Occipital lobe (tissue), 2 donors: Measurements from ENCODE around the gene HLA-DOA. TPM values are rescaled to one million over a fixed set of nuclear protein-coding genes. Genes with fewer than 3 reads are reported as not detected.
A peak's percentile ranks its signal among the peaks of the same experiment; 100 is the strongest.

Experiments
- DNase-seq: peaks from one replicate; lab custom pipeline; 2025; lab: John Stamatoyannopoulos, UW
- total RNA-seq: library from RNA; depleted of rRNA; stranded (reverse); fragments of >200 nt; gene quantifications from one replicate; pipeline ENCODE4 v1.2.3, GENCODE V29; 2014

HLA-DOA gene
- total RNA-seq, 1 donor from 2014 or later, result 0.16 TPM

DNA sequence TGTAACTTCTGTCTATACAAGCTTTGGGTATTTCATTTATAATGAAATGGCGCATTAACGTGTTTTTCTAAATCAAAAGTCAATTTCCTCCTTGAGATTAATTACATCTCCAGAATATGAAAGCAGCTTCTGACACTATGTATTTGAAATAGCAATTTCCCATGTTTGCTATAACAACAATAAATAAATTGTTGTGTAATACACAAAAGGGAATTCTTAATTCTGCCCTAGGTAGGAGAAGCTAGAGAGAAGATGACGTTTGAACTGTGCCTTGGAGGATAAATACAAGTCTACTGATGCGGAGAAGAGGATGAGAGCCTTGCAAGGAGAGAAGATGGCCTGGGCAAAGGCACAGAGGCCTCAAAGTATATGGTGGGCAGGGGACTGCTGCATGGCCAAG, 7.6 kb upstream of the HLA-DOA start:
- no peak for DNase-seq

DNA sequence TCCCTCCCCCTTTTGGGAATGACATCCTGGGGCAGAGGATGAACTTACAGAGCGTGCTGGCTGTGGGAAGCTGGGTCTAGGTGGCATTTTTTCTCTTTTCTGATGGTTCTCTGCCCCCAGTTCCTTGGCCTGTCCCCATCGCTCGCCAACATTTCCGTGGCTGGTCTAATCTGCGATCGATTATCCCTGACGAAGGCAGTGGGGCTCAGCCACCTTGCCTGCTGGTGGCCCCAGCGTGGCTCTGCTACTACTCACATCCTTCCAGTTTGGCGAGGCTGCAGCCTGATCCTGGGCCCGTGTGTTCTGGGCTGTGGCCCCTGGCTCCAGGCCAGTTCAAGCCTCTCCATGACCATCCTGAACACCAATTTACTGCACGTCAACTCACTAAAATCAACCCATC, 6.4 kb upstream of the HLA-DOA start:
- no peak for DNase-seq

DNA sequence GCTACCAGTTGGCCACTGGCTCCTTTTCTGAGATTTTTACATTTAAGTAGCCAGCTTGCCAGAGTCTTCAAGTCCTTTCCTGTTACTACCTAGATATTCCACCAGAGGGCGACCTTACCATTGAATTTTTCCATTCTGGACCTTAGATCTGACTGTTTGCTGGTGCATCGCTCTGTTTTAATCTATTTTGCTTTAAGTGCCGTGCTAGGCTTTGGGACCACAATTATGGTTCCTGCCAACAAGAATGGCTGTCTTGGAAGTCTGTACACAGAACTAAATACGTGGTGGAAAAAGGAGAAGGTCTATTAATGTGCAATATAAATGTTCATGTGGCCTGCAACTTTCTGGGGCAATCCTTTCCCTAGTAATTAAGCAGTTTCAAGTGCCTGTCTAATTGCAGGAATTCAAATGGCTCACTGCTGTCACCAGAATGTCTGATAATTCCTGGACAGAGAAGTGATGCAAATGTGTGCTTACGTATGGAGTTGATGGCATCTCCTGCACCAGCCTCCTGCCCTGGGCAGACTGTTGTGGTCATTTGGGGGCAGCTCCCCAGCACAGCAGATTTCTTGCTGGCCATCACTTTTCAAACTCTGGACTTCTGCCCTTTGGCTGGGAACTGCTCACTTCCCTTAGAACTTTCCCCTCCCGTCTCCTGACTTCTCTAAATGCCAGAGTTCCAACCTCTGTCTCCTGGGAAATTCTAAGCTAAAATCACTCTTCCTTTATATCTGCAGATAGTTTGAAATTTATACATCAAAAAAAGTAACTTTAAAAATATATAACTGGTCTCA, 5.6 kb upstream of the HLA-DOA start:
- DNase-seq, result peak; percentile 24

DNA sequence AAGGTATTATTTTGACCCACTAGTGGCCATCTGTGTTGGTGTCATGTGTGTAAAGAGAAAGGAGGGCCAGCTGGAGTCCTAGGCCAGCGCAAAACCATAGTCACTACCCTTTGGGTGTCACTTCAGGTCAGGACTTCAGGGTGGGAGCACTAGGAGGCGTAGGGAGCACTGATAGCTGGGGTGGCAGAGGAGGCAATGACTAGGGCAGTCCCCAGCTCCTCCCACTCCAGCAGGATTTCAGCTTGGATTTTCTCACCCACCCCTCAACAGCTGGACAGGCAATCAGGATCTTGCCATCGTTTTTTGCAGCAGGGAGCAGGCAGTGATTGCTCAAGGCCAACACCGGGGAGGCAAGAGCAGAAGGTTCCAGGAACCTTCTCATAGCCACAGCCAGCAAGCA, 4.2 kb upstream of the HLA-DOA start:
- DNase-seq, result no peak

DNA sequence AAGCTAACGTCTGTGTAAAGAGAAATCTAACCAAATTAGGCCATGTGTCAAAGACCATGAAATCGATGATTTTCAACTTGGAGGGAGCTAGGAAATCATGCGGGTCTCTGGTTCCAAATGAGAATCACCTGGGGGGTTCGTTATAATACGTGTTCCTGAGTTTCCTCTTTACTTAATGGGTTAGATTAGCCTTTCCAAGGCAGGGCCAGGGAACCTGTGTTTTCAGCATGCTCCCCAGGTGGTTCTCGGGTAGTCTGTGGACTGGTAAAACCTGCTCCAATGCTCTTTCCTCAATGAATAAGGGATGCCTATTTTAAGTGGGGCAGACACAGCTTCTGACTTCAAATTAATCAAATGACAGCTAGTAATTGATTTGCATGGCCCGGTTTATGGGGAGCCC, 965 bp upstream of the HLA-DOA start:
- no peak for DNase-seq

DNA sequence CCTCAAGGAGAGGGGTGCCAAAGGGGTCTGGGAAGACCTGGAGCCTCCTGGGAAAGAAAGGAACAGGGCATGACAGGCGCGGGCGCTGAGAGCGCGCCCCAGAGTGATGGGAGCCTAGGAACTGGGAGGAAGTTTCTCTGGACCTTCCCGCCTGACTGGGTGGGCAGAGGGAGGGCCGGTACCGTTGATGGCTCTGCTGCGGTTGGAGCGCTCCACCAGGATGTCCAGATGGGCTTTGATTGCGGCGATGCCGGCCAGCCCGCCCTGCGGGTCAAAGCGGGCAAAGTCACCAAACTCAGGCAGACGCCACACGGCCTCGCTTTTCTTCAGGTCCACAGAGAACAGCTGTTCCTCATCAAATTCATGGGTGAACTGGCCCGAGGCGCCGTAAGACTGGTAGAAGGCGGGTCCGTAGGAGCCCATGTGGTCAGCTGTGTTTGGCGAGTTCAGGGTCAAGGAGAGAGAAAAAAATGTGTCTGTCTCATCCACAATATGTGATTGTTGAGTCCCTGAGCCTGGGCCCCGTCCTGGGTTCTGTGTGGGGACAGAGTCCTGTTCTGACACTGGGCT, 1.5 kb downstream of the HLA-DOA start:
- no peak for DNase-seq

DNA sequence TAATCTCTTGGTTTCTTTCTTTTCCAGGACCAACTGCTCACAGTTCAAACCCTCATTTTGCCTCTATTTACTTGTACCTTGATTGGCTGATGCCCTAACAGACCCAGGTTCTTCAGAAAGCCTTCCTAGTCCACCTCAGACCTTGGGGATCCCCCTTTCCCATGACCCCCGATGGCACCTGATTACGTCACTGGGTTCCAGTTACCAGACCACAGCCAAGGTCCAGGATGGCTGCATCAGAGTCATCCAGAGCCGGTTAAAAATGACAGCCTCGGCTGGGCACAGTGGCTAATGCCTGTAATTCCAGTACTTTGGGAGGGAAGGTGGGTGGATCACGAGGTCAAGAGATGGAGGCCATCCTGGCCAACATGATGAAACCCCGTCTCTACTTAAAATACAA, 4.5 kb downstream of the HLA-DOA start:
- DNase-seq, result no peak

DNA sequence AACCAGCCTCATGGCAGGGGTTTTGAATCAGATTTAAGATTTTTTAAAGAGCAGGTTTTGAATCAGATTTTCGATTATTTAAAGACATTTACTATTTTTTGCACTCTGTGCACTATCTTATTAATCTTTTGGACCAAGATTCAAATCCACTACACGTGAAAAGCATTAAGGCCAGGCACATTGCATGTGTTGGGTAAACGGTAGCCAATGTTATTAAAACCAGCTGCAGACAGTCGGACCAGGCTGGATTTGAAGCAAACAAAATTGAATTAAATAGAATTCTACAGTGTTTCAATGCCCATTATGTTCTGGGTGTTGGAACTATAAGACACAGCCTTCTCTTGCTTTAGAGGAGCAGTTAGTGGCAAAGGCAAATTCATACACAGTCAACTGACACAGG, 7.7 kb downstream of the HLA-DOA start:
- DNase-seq, result no peak

DNA sequence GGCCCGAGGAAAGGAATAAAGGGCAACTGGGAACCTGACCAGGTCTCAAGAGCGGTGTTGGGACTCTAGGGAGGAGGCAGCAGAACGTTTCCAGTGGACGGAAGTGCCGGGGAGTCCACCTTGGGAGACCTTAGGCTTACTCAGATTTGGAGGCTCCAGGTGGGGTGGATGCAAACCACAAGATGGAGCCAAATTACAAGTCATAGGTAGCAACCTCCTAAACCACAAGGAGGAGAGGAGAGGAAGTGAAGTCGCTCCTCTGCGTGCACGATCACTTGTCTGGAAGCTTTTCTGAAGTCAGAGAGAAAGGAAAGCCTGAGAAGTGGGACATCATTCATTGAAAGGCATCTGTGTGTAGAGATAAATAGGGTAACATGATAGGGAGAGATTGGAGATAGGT, 9.3 kb downstream of the HLA-DOA start:
- DNase-seq, result no peak

DNA sequence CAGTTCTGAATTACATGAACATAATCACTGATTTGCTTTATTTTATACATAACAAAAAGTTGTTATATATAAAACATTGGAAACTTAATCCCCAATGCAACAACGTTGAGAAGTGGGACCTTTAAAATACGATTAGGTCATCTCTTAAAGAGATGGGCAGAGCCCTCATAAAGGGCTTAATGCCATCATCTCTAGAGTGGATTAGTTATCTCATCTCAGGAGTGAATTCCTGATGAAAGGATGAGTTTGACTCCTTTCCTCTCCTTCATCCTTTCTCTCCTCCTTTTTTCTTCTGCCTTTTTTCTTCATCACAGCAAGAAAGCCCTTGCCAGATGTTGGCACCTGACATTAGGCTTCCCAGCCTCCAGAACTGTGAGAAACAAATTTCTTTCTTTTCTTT, 13.9 kb downstream of the HLA-DOA start:
- DNase-seq, result no peak

DNA sequence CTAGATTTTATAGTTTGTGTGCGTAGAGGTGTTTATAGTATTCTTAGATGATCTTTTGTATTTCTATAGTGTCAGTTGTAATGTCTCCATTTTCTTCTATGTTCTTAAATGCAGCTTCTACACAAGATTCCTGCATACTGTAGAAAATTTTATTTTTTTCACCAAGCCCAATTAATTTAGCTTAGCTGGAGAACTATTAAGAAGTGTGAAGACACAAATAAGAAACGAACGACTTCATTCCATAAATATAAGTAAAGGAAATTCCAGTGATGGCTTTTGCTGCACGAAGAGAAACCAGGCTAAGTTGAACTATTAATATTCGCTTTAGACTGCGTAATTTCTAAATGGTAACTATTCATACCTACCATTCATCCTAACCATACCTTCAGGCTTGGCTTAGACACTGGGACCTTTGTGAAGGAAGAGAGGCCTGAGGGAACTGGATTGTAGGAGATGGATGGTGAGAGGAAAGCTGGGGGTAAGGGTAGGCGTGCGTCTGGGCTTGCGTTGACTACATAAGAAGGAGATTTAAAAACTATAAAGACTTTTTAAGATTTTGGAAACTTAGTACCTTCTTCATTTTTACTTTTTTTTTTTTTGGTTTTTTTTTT, 15.9 kb downstream of the HLA-DOA start:
- no peak for DNase-seq

DNA sequence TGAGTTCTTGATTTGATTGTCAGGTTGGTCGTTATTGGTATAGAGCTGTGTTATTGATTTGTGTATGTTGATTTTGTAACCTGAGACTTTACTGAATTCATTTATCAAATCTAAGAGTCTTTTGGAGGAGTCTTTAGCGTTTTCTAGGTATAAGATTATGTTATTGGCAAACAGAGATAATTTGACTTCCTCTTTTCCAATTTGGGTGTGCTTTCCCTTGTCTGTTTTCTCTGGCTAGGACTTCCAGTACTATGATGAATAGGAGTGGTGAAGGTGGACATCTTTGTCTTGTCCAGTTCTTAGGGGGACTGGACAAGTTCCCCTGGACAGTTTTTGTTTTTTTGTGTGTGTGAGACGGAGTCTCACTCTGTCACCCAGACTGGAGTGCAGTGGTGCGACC, 17.4 kb downstream of the HLA-DOA start:
- DNase-seq, result no peak

DNA sequence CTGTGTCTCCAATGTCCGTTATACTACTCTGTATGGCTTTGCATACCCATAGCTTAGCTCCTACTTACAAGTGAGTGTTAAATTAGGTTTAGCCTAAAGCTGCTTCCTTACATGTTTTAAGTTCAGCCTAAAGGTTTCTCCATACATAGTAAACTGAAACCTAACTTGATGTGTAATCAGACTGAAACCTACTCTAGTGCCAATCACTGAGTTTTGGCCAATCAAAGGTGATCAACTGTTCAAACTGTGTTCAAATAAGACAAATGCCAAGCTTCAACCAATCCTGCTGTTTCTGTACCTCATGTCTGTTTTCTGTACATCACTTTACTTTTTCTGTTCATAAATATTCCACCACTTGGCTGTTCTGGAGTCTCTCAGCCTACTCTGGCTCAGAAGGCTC, 20.0 kb downstream of the HLA-DOA start:
- no peak for DNase-seq

DNA sequence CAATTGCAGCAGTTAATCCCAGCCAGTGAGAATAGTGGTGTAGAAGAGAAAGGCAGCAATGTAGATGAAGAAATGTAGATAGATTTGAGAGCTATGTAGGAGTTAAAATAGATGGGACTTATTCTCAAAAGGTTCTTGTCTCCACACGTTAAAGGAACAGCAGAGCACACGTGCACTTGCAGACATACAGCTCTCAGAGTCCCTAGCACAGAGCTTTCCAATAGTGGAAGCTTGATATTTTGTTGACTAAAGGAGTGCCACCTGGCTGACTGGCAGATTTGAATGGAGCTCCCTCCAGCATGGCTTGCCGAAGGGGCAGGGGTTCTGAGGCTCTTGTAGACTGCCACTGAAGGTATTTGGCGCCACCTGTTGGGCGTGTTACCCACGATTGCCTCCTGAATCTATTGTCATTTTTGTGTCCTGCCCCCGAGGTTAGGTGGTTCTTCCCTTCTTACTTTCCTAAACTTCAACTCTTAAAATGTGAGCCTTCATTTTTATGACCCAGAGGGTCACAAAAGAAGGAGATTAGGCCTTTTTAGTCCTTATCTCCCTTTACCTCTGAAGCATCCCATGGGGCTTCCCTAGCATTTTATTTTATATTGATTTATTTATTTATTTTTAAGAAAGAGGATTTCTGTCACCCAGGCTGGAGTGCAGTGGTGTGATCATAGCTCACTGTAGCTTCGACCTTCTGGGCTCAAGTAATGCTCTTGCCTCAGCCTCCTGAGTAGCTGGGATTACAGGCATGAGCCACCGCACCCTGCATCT, 24.6 kb downstream of the HLA-DOA start:
- DNase-seq, result peak; percentile 55

DNA sequence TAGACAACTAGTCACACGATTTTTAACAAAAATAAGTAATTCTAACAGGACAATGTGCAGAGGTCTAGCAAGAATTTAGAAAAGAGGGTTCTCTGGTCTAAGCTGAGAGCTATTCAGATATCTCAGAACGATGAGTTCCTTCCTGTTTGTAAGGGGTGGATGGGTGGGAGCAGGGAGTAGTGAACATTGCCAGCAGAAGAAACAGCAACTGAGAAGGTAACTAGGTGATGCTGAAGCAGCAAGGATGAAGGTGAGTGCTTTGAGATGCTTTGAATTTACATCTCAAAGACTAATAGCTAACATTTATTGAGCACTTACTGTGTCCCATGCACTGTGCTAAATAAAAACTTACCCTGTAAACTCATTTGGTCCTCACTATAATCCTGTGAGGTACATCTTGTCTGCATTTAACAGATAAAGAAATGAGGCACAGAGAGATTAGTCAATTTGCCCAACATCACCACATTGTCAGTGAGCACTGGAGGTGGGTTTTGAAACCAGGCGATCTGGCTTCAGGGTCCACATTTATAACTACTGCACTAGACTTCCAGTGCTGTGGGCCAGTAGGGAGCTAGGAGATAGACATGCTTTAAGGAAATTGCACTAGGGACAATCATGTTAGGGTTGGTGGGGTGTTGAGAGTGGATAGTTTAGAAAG, 25.3 kb downstream of the HLA-DOA start:
- DNase-seq, result no peak

DNA sequence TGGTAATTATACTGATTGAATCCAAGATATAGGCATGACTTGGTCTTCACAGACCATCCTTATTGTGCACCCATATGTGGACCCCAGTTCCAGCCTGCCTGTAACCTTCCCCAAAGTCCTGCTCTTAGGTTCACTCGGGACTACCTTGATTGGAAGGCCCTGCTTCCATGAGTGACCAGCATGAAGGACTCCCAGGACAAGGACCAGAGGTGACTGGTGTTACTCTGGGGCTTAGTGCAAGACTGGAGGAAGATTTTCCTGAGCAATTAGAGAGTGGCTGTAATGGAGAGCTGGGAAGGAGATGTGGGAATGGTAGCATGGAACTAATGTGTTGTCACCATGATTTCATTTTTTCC, 25.9 kb downstream of the HLA-DOA start:
- DNase-seq, result no peak

DNA sequence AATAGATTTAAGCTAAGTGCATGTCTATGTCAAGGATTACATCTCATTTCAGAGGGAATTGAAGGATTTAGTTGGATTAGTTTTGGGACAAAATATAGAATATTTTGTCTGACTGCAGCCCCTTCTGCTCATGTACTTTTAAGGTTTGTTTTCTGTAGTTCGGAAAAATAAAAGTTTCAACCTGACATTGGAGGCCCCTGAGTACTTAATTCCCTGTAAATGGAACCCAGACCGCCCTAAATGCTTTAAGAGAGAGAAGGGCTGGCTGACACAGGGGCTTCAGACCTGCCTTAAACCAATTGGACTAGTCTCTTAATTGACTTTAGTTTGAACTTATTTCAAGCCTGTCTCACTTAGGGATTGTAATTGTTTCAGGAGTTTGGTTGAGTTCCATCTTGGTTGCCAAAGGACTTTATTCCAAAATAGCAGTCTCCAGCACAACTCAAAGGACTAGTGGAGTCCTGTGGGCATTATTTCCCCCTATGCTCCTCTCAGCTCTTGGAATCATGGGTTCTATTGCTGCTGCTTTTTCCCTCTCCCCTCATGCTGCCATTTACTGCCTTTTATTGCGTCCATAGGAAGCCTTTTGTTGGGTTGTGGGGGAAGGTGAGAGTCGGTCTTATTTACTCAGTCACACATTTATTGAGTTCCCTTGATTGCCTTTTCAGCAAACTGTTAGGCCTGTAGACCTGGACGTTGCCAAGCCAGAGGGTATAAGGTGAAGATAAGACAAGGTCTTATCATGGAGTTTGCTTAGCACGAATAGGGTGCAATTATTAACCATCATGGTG, 26.5 kb downstream of the HLA-DOA start:
- no peak for DNase-seq

DNA sequence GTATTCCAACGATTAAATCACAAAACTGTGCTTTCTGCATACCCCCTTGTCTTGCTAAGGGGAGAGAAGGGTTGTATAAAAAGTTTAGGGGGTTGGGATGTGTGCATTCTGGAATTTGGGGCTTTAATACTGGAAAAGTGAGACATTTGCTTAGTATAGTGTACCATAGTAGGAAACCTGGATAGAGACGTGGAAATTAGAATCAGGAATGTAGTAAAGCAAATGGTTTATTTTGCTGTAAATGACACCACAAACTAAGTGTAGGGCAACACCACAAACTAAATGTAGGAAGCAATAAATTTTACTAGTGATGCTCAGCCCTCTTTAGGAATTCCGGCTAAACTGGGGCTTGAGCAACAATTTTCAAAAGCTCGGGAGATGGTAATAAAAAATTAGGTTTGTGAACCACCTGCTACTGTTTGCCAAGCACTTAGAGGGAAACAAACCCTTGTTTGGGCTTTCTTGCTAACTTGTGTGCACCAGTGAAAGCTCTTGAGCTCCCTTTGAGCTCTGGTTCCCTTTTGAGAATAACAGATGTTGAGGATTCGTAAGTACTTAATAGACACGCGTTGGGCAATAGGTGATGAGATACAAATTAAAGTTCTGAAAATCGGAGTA, 27.2 kb downstream of the HLA-DOA start:
- no peak for DNase-seq

DNA sequence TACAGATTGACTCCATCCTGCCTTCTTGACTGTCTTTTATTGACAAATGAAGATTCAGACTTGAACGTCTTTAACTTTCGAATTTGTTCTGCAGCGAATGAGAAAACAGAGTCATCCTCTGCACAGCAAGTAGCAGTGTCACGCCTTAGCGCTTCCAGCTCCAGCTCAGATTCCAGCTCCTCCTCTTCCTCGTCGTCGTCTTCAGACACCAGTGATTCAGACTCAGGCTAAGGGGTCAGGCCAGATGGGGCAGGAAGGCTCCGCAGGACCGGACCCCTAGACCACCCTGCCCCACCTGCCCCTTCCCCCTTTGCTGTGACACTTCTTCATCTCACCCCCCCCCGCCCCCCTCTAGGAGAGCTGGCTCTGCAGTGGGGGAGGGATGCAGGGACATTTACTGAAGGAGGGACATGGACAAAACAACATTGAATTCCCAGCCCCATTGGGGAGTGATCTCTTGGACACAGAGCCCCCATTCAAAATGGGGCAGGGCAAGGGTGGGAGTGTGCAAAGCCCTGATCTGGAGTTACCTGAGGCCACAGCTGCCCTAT, 28.8 kb downstream of the HLA-DOA start:
- DNase-seq, result no peak
